ENCODE measurements around the gene FHL2.

FHL2 gene

GRCh38 chr2:105428387-105429018 is 29.7 kb upstream of the FHL2 start:
- Histone ChIP-seq H3K9ac (ENCODE audit: low read length) (no peak overlapping the region), H2AFZ (ENCODE audit: low read length) (no peak overlapping the region), H3K27me3 (replicated peaks; ENCODE audit: insufficient read depth, low read length) (no peaks in the 10 kb centered on the region), H3F3A (ENCODE audit: insufficient read depth, low read length) (no peaks in the 10 kb centered on the region), H3K27ac (ENCODE audit: low read length) (no peak overlapping the region), H3K9me3 (replicated peaks; ENCODE audit: insufficient read depth, low read length) (no peaks in the 10 kb centered on the region), H3K9me2 (replicated peaks; ENCODE audit: insufficient read depth, low read length) (no peaks in the 10 kb centered on the region), H3K4me3 (ENCODE audit: low read length) (no peak overlapping the region), H3K36me3 (replicated peaks; ENCODE audit: insufficient read depth, low read length) (no peaks in the 10 kb centered on the region), H3K79me2 (ENCODE audit: low read length) (no peaks in the 10 kb centered on the region), H3K4me2 (ENCODE audit: low read depth, low read length) (no peak overlapping the region), H3K4me1 (ENCODE audit: low read length) (no peaks in the 10 kb centered on the region), H4K20me1 (ENCODE audit: insufficient read depth, low read length) (no peaks in the 10 kb centered on the region)
- DNase-seq = no peak
- TF ChIP-seq EZH2 (optimal IDR thresholded peaks at IDR 0.05; ENCODE audit: low read depth, low read length) (no peak), CTCF (IDR thresholded peaks at IDR 0.05; ENCODE audit: low read length) (no peak), EZH2phosphoT487 (IDR thresholded peaks at IDR 0.05; ENCODE audit: low read length) (no peak)

- TF ChIP-seq EZH2 (optimal IDR thresholded peaks at IDR 0.05; ENCODE audit: low read depth, low read length) = no peak
- no peak for TF ChIP-seq CTCF (IDR thresholded peaks at IDR 0.05; ENCODE audit: low read length)
- TF ChIP-seq EZH2phosphoT487 (IDR thresholded peaks at IDR 0.05; ENCODE audit: low read length) = no peak
- H2AFZ ChIP-seq (ENCODE audit: low read length) = no peak overlapping the region
- H3K27ac ChIP-seq (ENCODE audit: low read length) = no peak overlapping the region
- H3F3A ChIP-seq (ENCODE audit: insufficient read depth, low read length) = no peaks in the 10 kb centered on the region
- H3K4me3 ChIP-seq (ENCODE audit: low read length) = no peak overlapping the region
- no peaks in the 10 kb centered on the region for H3K79me2 ChIP-seq (ENCODE audit: low read length)
- no peaks in the 10 kb centered on the region for H3K36me3 ChIP-seq (replicated peaks; ENCODE audit: insufficient read depth, low read length)
- H3K9me2 ChIP-seq (replicated peaks; ENCODE audit: insufficient read depth, low read length) = no peaks in the 10 kb centered on the region
- no peak overlapping the region for H3K9ac ChIP-seq (ENCODE audit: low read length)
- H3K9me3 ChIP-seq (replicated peaks; ENCODE audit: insufficient read depth, low read length) = no peaks in the 10 kb centered on the region
- no peaks in the 10 kb centered on the region for H3K4me1 ChIP-seq (ENCODE audit: low read length)
- no peak for DNase-seq
- no peak overlapping the region for H3K4me2 ChIP-seq (ENCODE audit: low read depth, low read length)
- H4K20me1 ChIP-seq (ENCODE audit: insufficient read depth, low read length) = no peaks in the 10 kb centered on the region
- no peaks in the 10 kb centered on the region for H3K27me3 ChIP-seq (replicated peaks; ENCODE audit: insufficient read depth, low read length)
Observed at GRCh38 chr2:105427485-105427884, 28.6 kb upstream of the FHL2 start.

- Histone ChIP-seq H3F3A (ENCODE audit: insufficient read depth, low read length) (no peaks in the 10 kb centered on the region), H2AFZ (ENCODE audit: low read length) (no peak overlapping the region), H3K9me2 (replicated peaks; ENCODE audit: insufficient read depth, low read length) (no peaks in the 10 kb centered on the region), H4K20me1 (ENCODE audit: insufficient read depth, low read length) (no peaks in the 10 kb centered on the region), H3K4me1 (ENCODE audit: low read length) (no peaks in the 10 kb centered on the region), H3K4me2 (ENCODE audit: low read depth, low read length) (no peak overlapping the region), H3K27me3 (replicated peaks; ENCODE audit: insufficient read depth, low read length) (no peaks in the 10 kb centered on the region), H3K9ac (ENCODE audit: low read length) (no peak overlapping the region), H3K79me2 (ENCODE audit: low read length) (no peaks in the 10 kb centered on the region), H3K27ac (ENCODE audit: low read length) (no peak overlapping the region), H3K9me3 (replicated peaks; ENCODE audit: insufficient read depth, low read length) (no peaks in the 10 kb centered on the region), H3K36me3 (replicated peaks; ENCODE audit: insufficient read depth, low read length) (no peaks in the 10 kb centered on the region), H3K4me3 (ENCODE audit: low read length) (no peak overlapping the region)
- TF ChIP-seq CTCF (IDR thresholded peaks at IDR 0.05; ENCODE audit: low read length) (no peak), EZH2phosphoT487 (IDR thresholded peaks at IDR 0.05; ENCODE audit: low read length) (no peak), EZH2 (optimal IDR thresholded peaks at IDR 0.05; ENCODE audit: low read depth, low read length) (no peak)
- no peak for DNase-seq
Observed at GRCh38 chr2:105426626-105427292, 27.9 kb upstream of the FHL2 start.

Data from MM.1S (cell line).